Coronary artery (tissue), 2 donors: ENCODE measurements around the gene APOF.

Experiments used
- DNase-seq: peaks from one replicate; pipeline ENCODE4 v3.0.0-alpha.2; 2017; ENCODE audit warnings: low spot score
- H3K27ac ChIP-seq, 2 donors: fragments of 200-600 bp; sonication (generic); one replicate each; pipeline ENCODE4 v1.5.1; 2016 to 2019
- H3K4me3 ChIP-seq: fragments of 200-600 bp; sonication (generic); 2 replicates; pipeline ENCODE4 v1.5.1; 2016; ENCODE audit warnings: mild to moderate bottlenecking, moderate library complexity
- CTCF ChIP-seq: fragments of 200-600 bp; sonication (generic); IDR thresholded peaks from one replicate; pipeline ENCODE4 v1.5.1; 2019; ENCODE audit warnings: antibody characterized with exemption

APOF gene

GRCh38 chr12:56311003-56311402 lies 51.7 kb downstream of the APOF start:
- Histone ChIP-seq H3K27ac (no peak overlapping the region), H3K4me3 (no peak overlapping the region)
- no peak for DNase-seq
- TF ChIP-seq CTCF, result no peak
